WTC11 (cell line): ENCODE measurements around the gene METTL21C. TPM values are rescaled to one million over a fixed set of nuclear protein-coding genes. Genes with fewer than 3 reads are reported as not detected.

Experiments used
- ATAC-seq: fragments of 200-7000 bp; cut with Tn5 transposase; 2 replicates; pipeline ENCODE4 v1.10.0; 2021; ENCODE audit warnings: mild to moderate bottlenecking, moderate library complexity
- CTCF ChIA-PET: fragments of 300-600 bp; sonication (Branson Sonifier 250); formaldehyde crosslinking; loops from one replicate; lab custom pipeline; 2021; ENCODE audit warnings: antibody characterized with exemption; lab: Charles Lee
- POLR2A ChIA-PET: fragments of 350-600 bp; sonication (Branson Sonifier 250); formaldehyde crosslinking; loops from one replicate; lab custom pipeline; 2021; ENCODE audit warnings: antibody characterized with exemption; lab: Charles Lee
- DNase-seq: peaks from one replicate; pipeline ENCODE4 v3.0.0; 2021; ENCODE audit warnings: low spot score
- H3K27ac Mint-ChIP-seq: 2 replicates; pipeline ENCODE4 v1.8.0; 2021; ENCODE audit warnings: mixed read lengths
- H3K27me3 Mint-ChIP-seq: 2 replicates; pipeline ENCODE4 v1.8.0; 2021; ENCODE audit warnings: low read depth, mild to moderate bottlenecking, moderate library complexity, mixed read lengths
- H3K36me3 Mint-ChIP-seq: 2 replicates; pipeline ENCODE4 v1.8.0; 2021; ENCODE audit warnings: mixed read lengths
- H3K4me1 Mint-ChIP-seq: 2 replicates; pipeline ENCODE4 v1.8.0; 2022; ENCODE audit warnings: mixed read lengths
- H3K4me3 Mint-ChIP-seq: 2 replicates; pipeline ENCODE4 v1.8.0; 2021; ENCODE audit warnings: mild to moderate bottlenecking, moderate library complexity, mixed read lengths
- H3K9me3 Mint-ChIP-seq: 2 replicates; pipeline ENCODE4 v1.8.0; 2021; ENCODE audit warnings: mixed read lengths
- CBFB ChIP-seq: sonication (generic); formaldehyde crosslinking; IDR thresholded peaks from 2 replicates; pipeline ENCODE4 v1.8.1; 2022; ENCODE audit warnings: mild to moderate bottlenecking, low read depth, missing genetic modification reagents
- CREM ChIP-seq: sonication (generic); formaldehyde crosslinking; IDR thresholded peaks from 2 replicates; pipeline ENCODE4 v1.8.1; 2022; ENCODE audit warnings: mild to moderate bottlenecking, missing genetic modification reagents, moderate library complexity
- ELF4 ChIP-seq: sonication (generic); formaldehyde crosslinking; IDR thresholded peaks from 2 replicates; pipeline ENCODE4 v1.8.1; 2022; ENCODE audit warnings: low read depth, mild to moderate bottlenecking, moderate library complexity, missing genetic modification reagents
- EMX1 ChIP-seq: fragments of 250-450 bp; sonication (Bioruptor Pico); IDR thresholded peaks from 2 replicates; pipeline ENCODE4 v1.8.0; 2021; ENCODE audit warnings: mild to moderate bottlenecking
- ESRRA ChIP-seq: sonication (generic); formaldehyde crosslinking; IDR thresholded peaks from 2 replicates; pipeline ENCODE4 v1.8.1; 2022; ENCODE audit warnings: mild to moderate bottlenecking, missing genetic modification reagents, borderline replicate concordance
- FOXJ3 ChIP-seq: sonication (generic); formaldehyde crosslinking; IDR thresholded peaks from 2 replicates; pipeline ENCODE4 v1.9.0; 2021; ENCODE audit warnings: missing genetic modification reagents, mild to moderate bottlenecking, borderline replicate concordance
- GRHL2 ChIP-seq: fragments of 250-450 bp; sonication (Bioruptor Pico); IDR thresholded peaks from 2 replicates; pipeline ENCODE4 v1.8.0; 2022; ENCODE audit warnings: mild to moderate bottlenecking, moderate library complexity; ENCODE audit not compliant: insufficient replicate concordance, severe bottlenecking
- IRF2 ChIP-seq: sonication (generic); formaldehyde crosslinking; IDR thresholded peaks from 2 replicates; pipeline ENCODE4 v1.8.0; 2022; ENCODE audit warnings: low read depth, missing genetic modification reagents, borderline replicate concordance
- JAZF1 ChIP-seq: fragments of 250-450 bp; sonication (Bioruptor Pico); IDR thresholded peaks from 2 replicates; pipeline ENCODE4 v1.9.0; 2021; ENCODE audit warnings: moderate library complexity, mild to moderate bottlenecking, inconsistent platforms
- NFYB ChIP-seq: sonication (generic); formaldehyde crosslinking; conservative IDR thresholded peaks from 2 replicates; pipeline ENCODE4 v1.8.0; 2022; ENCODE audit warnings: low read depth, missing genetic modification reagents
- NR1H2 ChIP-seq: sonication (generic); formaldehyde crosslinking; IDR thresholded peaks from 2 replicates; pipeline ENCODE4 v1.9.0; 2021; ENCODE audit warnings: mild to moderate bottlenecking, moderate library complexity, missing genetic modification reagents
- NR2C2 ChIP-seq: sonication (generic); formaldehyde crosslinking; IDR thresholded peaks from 2 replicates; pipeline ENCODE4 v1.8.0; 2022; ENCODE audit warnings: mild to moderate bottlenecking, missing genetic modification reagents
- ZNF121 ChIP-seq: sonication (generic); formaldehyde crosslinking; IDR thresholded peaks from 2 replicates; pipeline ENCODE4 v1.8.0; 2023; ENCODE audit warnings: missing genetic modification reagents
- ZNF263 ChIP-seq: sonication (generic); formaldehyde crosslinking; IDR thresholded peaks from 2 replicates; pipeline ENCODE4 v1.8.1; 2022; ENCODE audit warnings: low read depth, mild to moderate bottlenecking, moderate library complexity, missing genetic modification reagents
- ZNF396 ChIP-seq: fragments of 250-450 bp; sonication (Bioruptor Pico); IDR thresholded peaks from 2 replicates; pipeline ENCODE4 v1.8.0; 2021; ENCODE audit warnings: mild to moderate bottlenecking, moderate library complexity, borderline replicate concordance
- ZNF512 ChIP-seq: sonication (generic); formaldehyde crosslinking; IDR thresholded peaks from 2 replicates; pipeline ENCODE4 v1.8.1; 2022; ENCODE audit warnings: missing genetic modification reagents, borderline replicate concordance
- total RNA-seq: library from RNA; stranded (reverse); gene quantifications from 3 replicates; pipeline ENCODE4 v1.2.3, GENCODE V29; 2021
- TF ChIP-seq, protein P1 (sequence below): sonication (generic); formaldehyde crosslinking; IDR thresholded peaks from 2 replicates; pipeline ENCODE4 v1.8.1; 2023; ENCODE audit warnings: mild to moderate bottlenecking, moderate library complexity, missing genetic modification reagents
- TF ChIP-seq, protein P2 (sequence below): sonication (generic); formaldehyde crosslinking; IDR thresholded peaks from 2 replicates; pipeline ENCODE4 v1.8.0; 2022; ENCODE audit warnings: mild to moderate bottlenecking, missing genetic modification reagents
- TF ChIP-seq, protein P3 (sequence below): sonication (generic); formaldehyde crosslinking; IDR thresholded peaks from 2 replicates; pipeline ENCODE4 v1.8.0; 2022; ENCODE audit warnings: mild to moderate bottlenecking, missing genetic modification reagents
- TF ChIP-seq, protein P4 (sequence below): sonication (generic); formaldehyde crosslinking; IDR thresholded peaks from 2 replicates; pipeline ENCODE4 v1.8.0; 2022; ENCODE audit warnings: missing genetic modification reagents
- TF ChIP-seq, protein P5 (sequence below): sonication (generic); formaldehyde crosslinking; conservative IDR thresholded peaks from 2 replicates; pipeline ENCODE4 v1.8.1; 2023; ENCODE audit warnings: mild to moderate bottlenecking, low read depth, missing genetic modification reagents, moderate library complexity

The METTL21C gene
- total RNA-seq, 1 experiment from 2014 or later: not detected

- no peak for ATAC-seq
- Mint-ChIP-seq H3K4me1 (peaks cover 36% of the 10 kb centered on the region), H3K9me3 (no peaks in the 10 kb centered on the region), H3K27ac (no peak overlapping the region), H3K4me3 (no peak overlapping the region), H3K27me3 (no peaks in the 10 kb centered on the region), H3K36me3 (no peaks in the 10 kb centered on the region)
- ChIA-PET CTCF (no interaction called here), POLR2A (no interaction called here)
- TF ChIP-seq NR2C2 (CRISPR knock-in tag) (no peak), JAZF1 (CRISPR knock-in tag) (no peak)
- TF ChIP-seq, protein P1, sequence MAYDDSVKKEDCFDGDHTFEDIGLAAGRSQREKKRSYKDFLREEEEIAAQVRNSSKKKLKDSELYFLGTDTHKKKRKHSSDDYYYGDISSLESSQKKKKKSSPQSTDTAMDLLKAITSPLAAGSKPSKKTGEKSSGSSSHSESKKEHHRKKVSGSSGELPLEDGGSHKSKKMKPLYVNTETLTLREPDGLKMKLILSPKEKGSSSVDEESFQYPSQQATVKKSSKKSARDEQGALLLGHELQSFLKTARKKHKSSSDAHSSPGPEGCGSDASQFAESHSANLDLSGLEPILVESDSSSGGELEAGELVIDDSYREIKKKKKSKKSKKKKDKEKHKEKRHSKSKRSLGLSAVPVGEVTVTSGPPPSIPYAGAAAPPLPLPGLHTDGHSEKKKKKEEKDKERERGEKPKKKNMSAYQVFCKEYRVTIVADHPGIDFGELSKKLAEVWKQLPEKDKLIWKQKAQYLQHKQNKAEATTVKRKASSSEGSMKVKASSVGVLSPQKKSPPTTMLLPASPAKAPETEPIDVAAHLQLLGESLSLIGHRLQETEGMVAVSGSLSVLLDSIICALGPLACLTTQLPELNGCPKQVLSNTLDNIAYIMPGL (CRISPR knock-in tag): no peak
- DNase-seq: no peak
These were observed 7.3 kb downstream of the METTL21C start for GRCh38 chr13:102687520-102687919.

- ATAC-seq (no peak), DNase-seq (no peak)
- no peaks in the 10 kb centered on the region for H3K36me3 Mint-ChIP-seq
- no peak overlapping the region for H3K4me3 Mint-ChIP-seq
- ChIA-PET CTCF (interaction anchor here (0.5 kb wide), 1 partner anchor 109 kb away, joined by 3 read pairs; no protein-coding TSS in a partner anchor), POLR2A (no interaction called here)
- H3K27me3 Mint-ChIP-seq: no peaks in the 10 kb centered on the region
- peaks cover 27% of the 10 kb centered on the region for H3K4me1 Mint-ChIP-seq
- no peaks in the 10 kb centered on the region for H3K9me3 Mint-ChIP-seq
- no peak overlapping the region for H3K27ac Mint-ChIP-seq
- TF ChIP-seq, protein P2, sequence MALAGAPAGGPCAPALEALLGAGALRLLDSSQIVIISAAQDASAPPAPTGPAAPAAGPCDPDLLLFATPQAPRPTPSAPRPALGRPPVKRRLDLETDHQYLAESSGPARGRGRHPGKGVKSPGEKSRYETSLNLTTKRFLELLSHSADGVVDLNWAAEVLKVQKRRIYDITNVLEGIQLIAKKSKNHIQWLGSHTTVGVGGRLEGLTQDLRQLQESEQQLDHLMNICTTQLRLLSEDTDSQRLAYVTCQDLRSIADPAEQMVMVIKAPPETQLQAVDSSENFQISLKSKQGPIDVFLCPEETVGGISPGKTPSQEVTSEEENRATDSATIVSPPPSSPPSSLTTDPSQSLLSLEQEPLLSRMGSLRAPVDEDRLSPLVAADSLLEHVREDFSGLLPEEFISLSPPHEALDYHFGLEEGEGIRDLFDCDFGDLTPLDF (CRISPR knock-in tag): no peak
- TF ChIP-seq FOXJ3 (CRISPR knock-in tag) (no peak), ZNF512 (no peak), ZNF263 (CRISPR knock-in tag) (no peak), IRF2 (CRISPR knock-in tag) (no peak)
These were observed 8.8 kb downstream of the METTL21C start for GRCh38 chr13:102686024-102686423.

DNA sequence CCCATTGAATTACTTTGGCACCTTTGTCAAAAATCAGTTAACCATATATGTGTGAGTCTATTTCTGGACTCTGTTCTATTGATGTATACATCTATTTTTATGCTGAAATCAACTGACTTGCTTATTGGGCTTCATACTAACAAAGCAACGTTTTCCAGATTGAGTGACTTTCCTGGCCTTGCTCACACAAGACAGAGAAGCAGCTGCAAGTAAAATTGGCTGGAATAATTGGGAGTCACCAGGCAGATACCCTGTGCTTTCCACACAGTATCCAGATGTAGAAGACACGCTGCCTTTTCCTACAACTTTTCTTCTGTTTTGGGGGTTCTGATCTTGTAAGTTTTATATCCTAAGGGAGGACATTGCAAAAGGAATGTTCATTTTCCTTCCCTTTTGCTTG, 11.2 kb downstream of the METTL21C start:
- Mint-ChIP-seq H3K9me3 (no peaks in the 10 kb centered on the region), H3K4me1 (peaks cover 17% of the 10 kb centered on the region), H3K27ac (no peak overlapping the region), H3K4me3 (no peak overlapping the region), H3K36me3 (peaks cover 6% of the 10 kb centered on the region)
- CTCF ChIA-PET: no interaction called here
- TF ChIP-seq, protein P3, sequence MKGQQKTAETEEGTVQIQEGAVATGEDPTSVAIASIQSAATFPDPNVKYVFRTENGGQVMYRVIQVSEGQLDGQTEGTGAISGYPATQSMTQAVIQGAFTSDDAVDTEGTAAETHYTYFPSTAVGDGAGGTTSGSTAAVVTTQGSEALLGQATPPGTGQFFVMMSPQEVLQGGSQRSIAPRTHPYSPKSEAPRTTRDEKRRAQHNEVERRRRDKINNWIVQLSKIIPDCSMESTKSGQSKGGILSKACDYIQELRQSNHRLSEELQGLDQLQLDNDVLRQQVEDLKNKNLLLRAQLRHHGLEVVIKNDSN (CRISPR knock-in tag): no peak
- no peak for TF ChIP-seq CBFB (CRISPR knock-in tag)
- no peak for TF ChIP-seq NR1H2 (CRISPR knock-in tag)
- TF ChIP-seq CREM (CRISPR knock-in tag): no peak
- no peak for TF ChIP-seq ELF4 (CRISPR knock-in tag)
- no peak for TF ChIP-seq ZNF396 (CRISPR knock-in tag)
- TF ChIP-seq, protein P4, sequence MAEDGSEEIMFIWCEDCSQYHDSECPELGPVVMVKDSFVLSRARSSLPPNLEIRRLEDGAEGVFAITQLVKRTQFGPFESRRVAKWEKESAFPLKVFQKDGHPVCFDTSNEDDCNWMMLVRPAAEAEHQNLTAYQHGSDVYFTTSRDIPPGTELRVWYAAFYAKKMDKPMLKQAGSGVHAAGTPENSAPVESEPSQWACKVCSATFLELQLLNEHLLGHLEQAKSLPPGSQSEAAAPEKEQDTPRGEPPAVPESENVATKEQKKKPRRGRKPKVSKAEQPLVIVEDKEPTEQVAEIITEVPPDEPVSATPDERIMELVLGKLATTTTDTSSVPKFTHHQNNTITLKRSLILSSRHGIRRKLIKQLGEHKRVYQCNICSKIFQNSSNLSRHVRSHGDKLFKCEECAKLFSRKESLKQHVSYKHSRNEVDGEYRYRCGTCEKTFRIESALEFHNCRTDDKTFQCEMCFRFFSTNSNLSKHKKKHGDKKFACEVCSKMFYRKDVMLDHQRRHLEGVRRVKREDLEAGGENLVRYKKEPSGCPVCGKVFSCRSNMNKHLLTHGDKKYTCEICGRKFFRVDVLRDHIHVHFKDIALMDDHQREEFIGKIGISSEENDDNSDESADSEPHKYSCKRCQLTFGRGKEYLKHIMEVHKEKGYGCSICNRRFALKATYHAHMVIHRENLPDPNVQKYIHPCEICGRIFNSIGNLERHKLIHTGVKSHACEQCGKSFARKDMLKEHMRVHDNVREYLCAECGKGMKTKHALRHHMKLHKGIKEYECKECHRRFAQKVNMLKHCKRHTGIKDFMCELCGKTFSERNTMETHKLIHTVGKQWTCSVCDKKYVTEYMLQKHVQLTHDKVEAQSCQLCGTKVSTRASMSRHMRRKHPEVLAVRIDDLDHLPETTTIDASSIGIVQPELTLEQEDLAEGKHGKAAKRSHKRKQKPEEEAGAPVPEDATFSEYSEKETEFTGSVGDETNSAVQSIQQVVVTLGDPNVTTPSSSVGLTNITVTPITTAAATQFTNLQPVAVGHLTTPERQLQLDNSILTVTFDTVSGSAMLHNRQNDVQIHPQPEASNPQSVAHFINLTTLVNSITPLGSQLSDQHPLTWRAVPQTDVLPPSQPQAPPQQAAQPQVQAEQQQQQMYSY (CRISPR knock-in tag): no peak
- TF ChIP-seq, protein P5, sequence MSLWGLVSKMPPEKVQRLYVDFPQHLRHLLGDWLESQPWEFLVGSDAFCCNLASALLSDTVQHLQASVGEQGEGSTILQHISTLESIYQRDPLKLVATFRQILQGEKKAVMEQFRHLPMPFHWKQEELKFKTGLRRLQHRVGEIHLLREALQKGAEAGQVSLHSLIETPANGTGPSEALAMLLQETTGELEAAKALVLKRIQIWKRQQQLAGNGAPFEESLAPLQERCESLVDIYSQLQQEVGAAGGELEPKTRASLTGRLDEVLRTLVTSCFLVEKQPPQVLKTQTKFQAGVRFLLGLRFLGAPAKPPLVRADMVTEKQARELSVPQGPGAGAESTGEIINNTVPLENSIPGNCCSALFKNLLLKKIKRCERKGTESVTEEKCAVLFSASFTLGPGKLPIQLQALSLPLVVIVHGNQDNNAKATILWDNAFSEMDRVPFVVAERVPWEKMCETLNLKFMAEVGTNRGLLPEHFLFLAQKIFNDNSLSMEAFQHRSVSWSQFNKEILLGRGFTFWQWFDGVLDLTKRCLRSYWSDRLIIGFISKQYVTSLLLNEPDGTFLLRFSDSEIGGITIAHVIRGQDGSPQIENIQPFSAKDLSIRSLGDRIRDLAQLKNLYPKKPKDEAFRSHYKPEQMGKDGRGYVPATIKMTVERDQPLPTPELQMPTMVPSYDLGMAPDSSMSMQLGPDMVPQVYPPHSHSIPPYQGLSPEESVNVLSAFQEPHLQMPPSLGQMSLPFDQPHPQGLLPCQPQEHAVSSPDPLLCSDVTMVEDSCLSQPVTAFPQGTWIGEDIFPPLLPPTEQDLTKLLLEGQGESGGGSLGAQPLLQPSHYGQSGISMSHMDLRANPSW (CRISPR knock-in tag): no peak
- no peak for TF ChIP-seq ESRRA (CRISPR knock-in tag)
- TF ChIP-seq ZNF121 (CRISPR knock-in tag): no peak
- TF ChIP-seq GRHL2: no peak
- no peak for TF ChIP-seq NFYB (CRISPR knock-in tag)
- TF ChIP-seq EMX1: no peak
- TF ChIP-seq, all 79 proteins: peak for 0
- DNase-seq (no peak), ATAC-seq (no peak)
- POLR2A ChIA-PET: no interaction called here
- H3K27me3 Mint-ChIP-seq: no peaks in the 10 kb centered on the region
